Heart left ventricle (tissue), 16 donors: ENCODE data around the gene PRKCA. TPM values are rescaled to one million over a fixed set of nuclear protein-coding genes. Genes with fewer than 3 reads are reported as not detected.

Source experiments
- ATAC-seq, 4 donors: fragments of 200-7000 bp; cut with Tn5 transposase; one replicate each; pipeline ENCODE4 v1.9.1; 2020 to 2022; ENCODE audit warnings: moderate library complexity in 4 of 4, mild to moderate bottlenecking in 3 of 4, moderate number of reproducible peaks in 1 of 4
- DNase-seq, 5 donors: peaks; one replicate each; pipeline ENCODE4 v3.0.0-alpha.2; 2020
- H3K27ac ChIP-seq, 12 donors: fragments of 200-600 bp; sonication (generic) in 4 of 12; one replicate each; pipeline versions ENCODE4 v1.5.0 to v1.8.0; 2016 to 2022; ENCODE audit warnings: mild to moderate bottlenecking in 2 of 12
- H3K27me3 ChIP-seq, 9 donors: fragments of 200-600 bp; sonication (generic) in 2 of 9; one replicate each; pipeline versions ENCODE4 v1.5.1 to v1.8.0; 2016 to 2022; ENCODE audit warnings: mild to moderate bottlenecking in 3 of 9
- H3K36me3 ChIP-seq, 9 donors: fragments of 200-600 bp; sonication (generic) in 2 of 9; one replicate each; pipeline versions ENCODE4 v1.5.0 to v1.8.0; 2018 to 2022; ENCODE audit warnings: mild to moderate bottlenecking in 2 of 9
- H3K4me1 ChIP-seq, 12 donors: fragments of 200-600 bp; sonication (generic) in 4 of 12; one replicate each; pipeline versions ENCODE4 v1.5.0 to v1.8.0; 2016 to 2022; ENCODE audit warnings: mild to moderate bottlenecking in 3 of 12
- H3K4me3 ChIP-seq, 12 donors: fragments of 200-600 bp; sonication (generic) in 4 of 12; one replicate each; pipeline versions ENCODE4 v1.5.0 to v1.8.0; 2017 to 2022; ENCODE audit warnings: mild to moderate bottlenecking in 9 of 12, moderate library complexity in 4 of 12
- H3K9me3 ChIP-seq, 12 donors: fragments of 200-600 bp; sonication (generic) in 4 of 12; one replicate each; pipeline versions ENCODE4 v1.5.0 to v1.8.0; 2016 to 2022; ENCODE audit warnings: mild to moderate bottlenecking in 1 of 12
- CTCF ChIP-seq, 12 donors: fragments of 200-600 bp; sonication (generic) in 4 of 12; IDR thresholded peaks; one replicate each; pipeline versions ENCODE4 v1.5.0 to v1.8.0; 2018 to 2022; ENCODE audit warnings: antibody characterized with exemption in 12 of 12, mild to moderate bottlenecking in 5 of 12
- POLR2A ChIP-seq, 2 donors: fragments of 450-650 bp; IDR thresholded peaks; one replicate each; pipeline ENCODE4 v1.6.1; 2017; ENCODE audit warnings: antibody characterized with exemption in 2 of 2, mild to moderate bottlenecking in 2 of 2, moderate library complexity in 2 of 2
- WGBS, 4 donors: extraction: QIAGEN DNeasy Blood & Tissue Kit in 2 of 4; methylation state at CpG; one replicate each; pipeline versions ENCODE4 v1.1.5 to v1.1.7; 2013 to 2018; 5-methylcytosine and 5-hydroxymethylcytosine counted together
- intact Hi-C, 10 donors: fragments of 100-400 bp; cut with DNase I; formaldehyde crosslinking; loops; one replicate each; pipeline versions ENCODE4 v1.11.1 to v1.14.2; 2022
- polyA plus RNA-seq, 2 donors: library from polyadenylated mRNA; stranded (reverse); fragments of 200-250 nt; gene quantifications; one replicate each; pipeline ENCODE4 v1.2.3, GENCODE V29; 2013
- total RNA-seq, 9 donors: library from RNA; depleted of rRNA in 2 of 9; stranded (reverse); fragments of >200 nt in 2 of 9; fragmentation: NEBNext Ultra II Directional in 3 of 9; extraction: Animal tissue kit (Norgen Biotek cat#: 25700) in 3 of 9; gene quantifications; one replicate each; pipeline versions ENCODE4 v1.1.0 to v1.2.4, GENCODE V29; 2016 to 2023
- donor health status: ischemic (EF 13 %, LVEDD 7.1; RV severe dilation, severe dysfunction).
- donor health status: healthy with polysubstance abuse.
- donor health status: DM: no; HTN: yes; CAD: no.
- donor health status: DM: no; HTN: no; CAD: no.
- donor health status: ischemic (EF 25% LVEDD 6.9; RV normal size, moderate dysfunction).
- donor health status: ischemic (EF 25% LVEDD 5.7; RV mildly dilated, moderate dysfunction).
- donor health status: healthy.
- donor health status: DM: yes; HTN: yes; CAD: no.
- donor health status: ischemic (EF 35%, LVEDD 5.7; RV mildly dilated, moderate dysfunction).
- donor health status: nonischemic (EF 11% LVEDD 7.7; RV severe dilation, severe dysfunction).
- donor health status: DM: yes; HTN: yes; CAD: no.
- donor health status: PGD.
- donor health status: ischemic (EF 29% LVEDD 5.4; RV normal size, mild dysfunction).
- donor health status: nonischemic (EF 23%, LVEDD 6.1; RV moderate dilation, normal function).

PRKCA gene
- total and polyA plus RNA-seq, 11 donors = 3.4 to 26.8 (median 11.4) TPM

GRCh38 chr17:66730461-66730923 lies 428.1 kb downstream of the PRKCA start:
- Histone ChIP-seq H3K4me1 (peaks cover 0 to 3% (median 0%) of the 10 kb centered on the region in 12 donors), H3K27me3 (no peaks in the 10 kb centered on the region), H3K27ac (no peak overlapping the region), H3K9me3 (no peaks in the 10 kb centered on the region), H3K4me3 (no peak overlapping the region), H3K36me3 (peaks cover 0 to 6% (median 0%) of the 10 kb centered on the region in 9 donors)
- intact Hi-C loops = no loop called here
- DNase-seq (no peak), ATAC-seq (no peak)
- WGBS, 4 donors = 75 to 84% (median 83%) methylated on average over 7 of the region's 7 CpGs
- TF ChIP-seq POLR2A (IDR thresholded peaks at IDR 0.05) (no peak), CTCF (IDR thresholded peaks at IDR 0.05) (no peak)

GRCh38 chr17:66733759-66734158 lies 431.3 kb downstream of the PRKCA start:
- Histone ChIP-seq H3K4me1 (peaks cover 0 to 9% (median 0%) of the 10 kb centered on the region in 12 donors), H3K27ac (no peak overlapping the region), H3K4me3 (no peak overlapping the region), H3K9me3 (no peaks in the 10 kb centered on the region), H3K36me3 (peaks cover 0 to 13% (median 0%) of the 10 kb centered on the region in 9 donors), H3K27me3 (no peaks in the 10 kb centered on the region)
- ATAC-seq (no peak), DNase-seq (no peak)
- intact Hi-C loops = no loop called here
- 88 to 96% (median 94%) methylated on average over 2 of the region's 2 CpGs for WGBS, 4 donors
- TF ChIP-seq POLR2A (IDR thresholded peaks at IDR 0.05) (no peak), CTCF (IDR thresholded peaks at IDR 0.05) (no peak)

GRCh38 chr17:66734186-66734943 lies 432.0 kb downstream of the PRKCA start:
- peaks cover 0 to 13% (median 0%) of the 10 kb centered on the region in 9 donors for H3K36me3 ChIP-seq
- H3K4me1 ChIP-seq = peaks cover 0 to 9% (median 0%) of the 10 kb centered on the region in 12 donors
- H3K27me3 ChIP-seq = no peaks in the 10 kb centered on the region
- no peaks in the 10 kb centered on the region for H3K9me3 ChIP-seq
- H3K4me3 ChIP-seq = no peak overlapping the region
- DNase-seq (no peak), ATAC-seq (no peak)
- no peak for TF ChIP-seq CTCF (IDR thresholded peaks at IDR 0.05)
- WGBS, 4 donors = 73 to 80% (median 76%) methylated on average over 8 of the region's 8 CpGs
- no peak overlapping the region for H3K27ac ChIP-seq
- intact Hi-C loops = no loop called here

GRCh38 chr17:66737524-66737923 lies 435.1 kb downstream of the PRKCA start:
- H3K27ac ChIP-seq = peak overlapping the region in 1 of 12 donors; percentile 28
- H3K4me3 ChIP-seq = no peak overlapping the region
- H3K36me3 ChIP-seq = peaks cover 0 to 26% (median 5%) of the 10 kb centered on the region in 9 donors
- intact Hi-C loops = loop anchor here in 1 of 10 donors (5.0 kb wide), 1 partner anchor 165 kb away; no protein-coding TSS in a partner anchor
- H3K9me3 ChIP-seq = no peaks in the 10 kb centered on the region
- no peak for TF ChIP-seq POLR2A (IDR thresholded peaks at IDR 0.05)
- TF ChIP-seq CTCF (IDR thresholded peaks at IDR 0.05) = peak in 9 of 12 donors; percentile 22 to 62 (median 36)
- peak in 4 of 5 donors; percentile 33 to 62 (median 56) for DNase-seq
- whole genome bisulfite sequencing, 4 donors = 12 to 28% (median 21%) methylated on average over 12 of the region's 12 CpGs
- peaks cover 0 to 9% (median 0%) of the 10 kb centered on the region in 12 donors for H3K4me1 ChIP-seq
- H3K27me3 ChIP-seq = no peaks in the 10 kb centered on the region
- peak; percentile 92 to 97 (median 96) for ATAC-seq
